ENCODE data around the gene CXXC4. TPM values are rescaled to one million over a fixed set of nuclear protein-coding genes. Genes with fewer than 3 reads are reported as not detected.

CXXC4 gene
- under 0.01 TPM in 2 replicates for total RNA-seq
- polyA plus RNA-seq = 0.02 TPM in 2 replicates
- polyA plus RNA-seq (2012) = 0.02 TPM in 1 of 2 replicates, not detected in the other
- polyA minus RNA-seq (ENCODE audit: low replicate concordance) = 0.04 TPM in 1 of 2 replicates, not detected in the other

DNA sequence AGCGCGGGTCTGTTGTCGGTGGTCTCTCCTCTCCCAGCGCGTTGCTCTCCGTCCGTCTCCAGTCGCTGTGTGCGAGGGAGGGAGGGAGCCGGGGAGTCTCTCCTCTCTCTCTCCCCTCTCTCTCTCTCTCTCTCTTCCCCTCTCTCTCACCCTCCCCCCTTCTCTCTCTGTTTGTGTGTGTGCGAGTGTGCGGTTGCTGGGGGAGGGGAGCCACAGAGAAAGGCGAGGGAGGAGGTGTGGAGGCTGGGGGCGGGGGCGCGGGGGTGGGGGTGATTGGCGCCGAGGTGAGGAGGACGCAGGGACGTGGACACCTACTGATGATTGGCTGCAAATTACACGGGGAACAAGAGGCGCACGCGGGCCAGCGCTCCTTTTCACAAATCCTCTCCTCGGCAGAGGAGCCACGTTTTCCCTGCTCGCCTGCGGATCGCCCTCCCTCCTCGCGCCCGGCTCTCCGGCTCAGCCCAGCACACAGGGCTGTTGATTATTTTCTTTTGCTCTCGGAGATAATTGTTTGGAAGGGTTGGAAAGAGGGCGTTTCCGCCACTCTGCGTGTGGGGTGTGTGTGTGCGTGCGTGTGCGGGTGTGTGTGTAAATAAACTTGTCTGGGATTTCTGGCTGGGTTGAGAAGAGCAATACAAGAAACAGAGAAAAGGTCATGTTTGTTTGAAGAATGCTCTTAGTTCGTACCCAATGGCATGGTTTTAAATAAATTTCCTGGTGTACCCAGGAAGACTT is at the start of gene CXXC4:
CXXC4 (minus strand) TSS at position 73 of the 738 bp plus-strand sequence. CDS start 3,092 bp downstream, outside the sequence.
- Histone ChIP-seq H3K9me3 (ENCODE audit: control insufficient read depth, insufficient read depth, low read depth, low read length) (no peaks in the 10 kb centered on the region), H3K4me2 (ENCODE audit: extremely low read depth, insufficient read depth, low read length) (peak within 1 kb of the TSS; percentile 97), H3K36me3 (ENCODE audit: control insufficient read depth, insufficient read depth, low read length) (no peaks in the 10 kb centered on the region), H4K20me1 (ENCODE audit: control insufficient read depth, extremely low read depth, insufficient read depth, low read length) (no peaks in the 10 kb centered on the region), H2AFZ (ENCODE audit: low read length) (peak within 1 kb of the TSS; percentile 84), H3K27me3 (ENCODE audit: control insufficient read depth, insufficient read depth, low read length) (no peaks in the 10 kb centered on the region), H3K27ac (ENCODE audit: insufficient read depth, low read length) (no peak within 1 kb of the TSS), H3K4me1 (ENCODE audit: control insufficient read depth, extremely low read depth, insufficient read depth, low read length) (no peaks in the 10 kb centered on the region), H3K4me3 (replicated peaks in 1 of 4; ENCODE audit: control extremely low read depth in 1 of 4, insufficient read depth in 1 of 4, low read depth in 3 of 4, low read length in 4 of 4) (peak within 1 kb of the TSS; percentile 57 to 74 (median 64)), H3K79me2 (ENCODE audit: control insufficient read depth, insufficient read depth, low read length) (no peaks in the 10 kb centered on the region), H3K9ac (ENCODE audit: insufficient read depth, low read length) (no peak within 1 kb of the TSS)
- no peak for TF ChIP-seq CTCF (conservative IDR thresholded peaks at IDR 0.05 in 1 of 2, IDR thresholded peaks at IDR 0.05 in 1 of 2; ENCODE audit: low read depth in 1 of 2, low read length in 2 of 2)
- no peak for TF ChIP-seq EZH2 (IDR thresholded peaks at IDR 0.05; ENCODE audit: low read length, missing control alignments)
- peak; percentile 66 to 80 for DNase-seq (ENCODE audit: low read depth in 2 of 2)

DNA sequence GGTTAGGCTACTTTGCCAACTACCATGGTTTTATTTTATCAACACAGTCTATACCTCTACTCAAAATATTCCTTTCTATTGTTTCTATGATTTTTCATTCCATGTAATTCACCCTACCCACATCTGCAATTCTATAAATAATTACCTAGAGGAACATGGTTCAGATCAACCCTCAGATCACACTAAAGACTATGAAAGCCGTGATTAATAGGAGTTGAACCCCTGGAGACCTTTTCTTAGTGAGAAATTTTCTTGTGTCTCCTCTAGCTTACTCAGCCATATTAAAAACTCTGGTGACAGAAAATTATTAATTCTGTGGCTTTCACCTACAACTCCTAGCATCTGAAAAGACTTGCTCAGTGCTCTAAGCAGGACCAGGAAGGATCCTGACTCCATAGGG is 38.5 kb upstream of the CXXC4 start:
- Histone ChIP-seq H3K4me2 (ENCODE audit: extremely low read depth, insufficient read depth, low read length) (no peak overlapping the region), H3K4me3 (replicated peaks in 1 of 4; ENCODE audit: control extremely low read depth in 1 of 4, insufficient read depth in 1 of 4, low read depth in 3 of 4, low read length in 4 of 4) (no peak overlapping the region), H3K9ac (ENCODE audit: insufficient read depth, low read length) (no peak overlapping the region), H3K27me3 (ENCODE audit: control insufficient read depth, insufficient read depth, low read length) (no peaks in the 10 kb centered on the region), H2AFZ (ENCODE audit: low read length) (no peak overlapping the region), H3K36me3 (ENCODE audit: control insufficient read depth, insufficient read depth, low read length) (no peaks in the 10 kb centered on the region), H3K4me1 (ENCODE audit: control insufficient read depth, extremely low read depth, insufficient read depth, low read length) (no peaks in the 10 kb centered on the region), H3K79me2 (ENCODE audit: control insufficient read depth, insufficient read depth, low read length) (no peaks in the 10 kb centered on the region), H3K27ac (ENCODE audit: insufficient read depth, low read length) (no peak overlapping the region), H3K9me3 (ENCODE audit: control insufficient read depth, insufficient read depth, low read depth, low read length) (no peaks in the 10 kb centered on the region), H4K20me1 (ENCODE audit: control insufficient read depth, extremely low read depth, insufficient read depth, low read length) (no peaks in the 10 kb centered on the region)
- DNase-seq (ENCODE audit: low read depth in 2 of 2) = no peak
- TF ChIP-seq EZH2 (IDR thresholded peaks at IDR 0.05; ENCODE audit: low read length, missing control alignments) (no peak), CTCF (conservative IDR thresholded peaks at IDR 0.05 in 1 of 2, IDR thresholded peaks at IDR 0.05 in 1 of 2; ENCODE audit: low read depth in 1 of 2, low read length in 2 of 2) (no peak)

DNA sequence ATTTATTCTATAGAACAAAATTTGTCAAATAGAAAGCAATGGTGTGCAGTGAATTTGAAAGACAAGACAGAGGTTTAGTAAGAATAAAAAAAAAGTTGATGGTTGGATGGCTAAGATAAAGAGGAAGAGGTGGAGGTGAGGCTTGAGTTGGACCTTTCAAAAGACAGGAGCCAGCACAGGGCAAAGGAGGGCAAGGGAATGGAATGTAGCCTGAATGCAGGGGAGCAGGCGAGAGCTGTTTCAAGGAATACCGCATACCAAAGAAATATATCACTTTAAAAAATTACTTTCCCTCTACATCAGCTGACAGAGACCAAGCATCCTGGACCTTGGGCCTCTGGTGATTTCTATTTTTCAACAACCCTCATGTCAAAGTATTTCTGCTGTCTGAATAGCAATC is 38.0 kb upstream of the CXXC4 start:
- Histone ChIP-seq H2AFZ (ENCODE audit: low read length) (no peak overlapping the region), H3K27ac (ENCODE audit: insufficient read depth, low read length) (no peak overlapping the region), H3K4me2 (ENCODE audit: extremely low read depth, insufficient read depth, low read length) (no peak overlapping the region), H3K79me2 (ENCODE audit: control insufficient read depth, insufficient read depth, low read length) (no peaks in the 10 kb centered on the region), H3K36me3 (ENCODE audit: control insufficient read depth, insufficient read depth, low read length) (no peaks in the 10 kb centered on the region), H4K20me1 (ENCODE audit: control insufficient read depth, extremely low read depth, insufficient read depth, low read length) (no peaks in the 10 kb centered on the region), H3K9me3 (ENCODE audit: control insufficient read depth, insufficient read depth, low read depth, low read length) (no peaks in the 10 kb centered on the region), H3K9ac (ENCODE audit: insufficient read depth, low read length) (no peak overlapping the region), H3K27me3 (ENCODE audit: control insufficient read depth, insufficient read depth, low read length) (no peaks in the 10 kb centered on the region), H3K4me1 (ENCODE audit: control insufficient read depth, extremely low read depth, insufficient read depth, low read length) (no peaks in the 10 kb centered on the region), H3K4me3 (replicated peaks in 1 of 4; ENCODE audit: control extremely low read depth in 1 of 4, insufficient read depth in 1 of 4, low read depth in 3 of 4, low read length in 4 of 4) (no peak overlapping the region)
- peak in 1 of 2 donors; percentile 11 for DNase-seq (ENCODE audit: low read depth in 2 of 2)
- no peak for TF ChIP-seq CTCF (conservative IDR thresholded peaks at IDR 0.05 in 1 of 2, IDR thresholded peaks at IDR 0.05 in 1 of 2; ENCODE audit: low read depth in 1 of 2, low read length in 2 of 2)

All from fibroblast of lung (primary cell).